ENCODE data around the gene NKX3-2.

DNA sequence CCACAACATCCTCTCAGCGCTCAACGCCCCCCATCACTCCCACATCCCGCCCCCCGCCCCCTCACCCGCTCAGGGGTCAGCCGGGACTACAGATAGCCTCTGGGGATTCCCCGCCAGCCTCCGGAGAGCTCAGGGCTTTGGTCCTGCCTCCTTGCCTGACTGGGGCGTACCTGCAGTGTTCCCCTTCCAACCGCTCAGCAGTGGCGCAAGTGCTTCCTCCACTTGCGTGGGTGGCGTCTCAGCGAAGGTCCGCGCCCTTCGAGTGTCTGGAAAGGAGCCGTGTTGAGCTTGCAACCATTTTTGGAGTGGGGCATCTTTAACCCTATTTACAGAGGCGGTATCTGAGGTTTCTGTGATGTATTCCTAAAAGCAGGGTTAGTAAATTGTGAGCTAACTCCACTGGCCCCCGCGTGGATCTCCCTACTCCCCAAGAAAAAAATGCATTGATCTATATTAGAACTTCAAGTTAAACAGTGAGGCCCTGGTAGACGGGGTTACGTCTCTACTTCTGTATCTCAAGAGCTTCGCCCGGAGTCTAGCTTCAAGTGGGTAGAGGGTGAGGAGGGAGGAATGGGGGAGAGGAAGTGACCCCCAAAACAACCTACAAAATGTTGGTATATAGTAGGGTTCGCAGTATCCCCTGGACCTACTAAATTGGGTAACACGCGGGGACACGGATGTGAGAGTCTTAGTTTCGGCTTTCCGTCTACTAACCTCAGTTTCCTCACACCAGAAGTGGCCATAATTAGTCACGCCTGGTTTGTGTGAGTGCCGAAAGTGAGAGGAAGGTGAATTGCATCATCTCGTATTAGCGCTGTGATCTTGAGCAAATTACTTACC is 16.1 kb downstream of the NKX3-2 start:
- peak; percentile 22 for TF ChIP-seq EZH2 (IDR thresholded peaks at IDR 0.05; ENCODE audit: insufficient read depth, low read length)
- TF ChIP-seq, protein P1, sequence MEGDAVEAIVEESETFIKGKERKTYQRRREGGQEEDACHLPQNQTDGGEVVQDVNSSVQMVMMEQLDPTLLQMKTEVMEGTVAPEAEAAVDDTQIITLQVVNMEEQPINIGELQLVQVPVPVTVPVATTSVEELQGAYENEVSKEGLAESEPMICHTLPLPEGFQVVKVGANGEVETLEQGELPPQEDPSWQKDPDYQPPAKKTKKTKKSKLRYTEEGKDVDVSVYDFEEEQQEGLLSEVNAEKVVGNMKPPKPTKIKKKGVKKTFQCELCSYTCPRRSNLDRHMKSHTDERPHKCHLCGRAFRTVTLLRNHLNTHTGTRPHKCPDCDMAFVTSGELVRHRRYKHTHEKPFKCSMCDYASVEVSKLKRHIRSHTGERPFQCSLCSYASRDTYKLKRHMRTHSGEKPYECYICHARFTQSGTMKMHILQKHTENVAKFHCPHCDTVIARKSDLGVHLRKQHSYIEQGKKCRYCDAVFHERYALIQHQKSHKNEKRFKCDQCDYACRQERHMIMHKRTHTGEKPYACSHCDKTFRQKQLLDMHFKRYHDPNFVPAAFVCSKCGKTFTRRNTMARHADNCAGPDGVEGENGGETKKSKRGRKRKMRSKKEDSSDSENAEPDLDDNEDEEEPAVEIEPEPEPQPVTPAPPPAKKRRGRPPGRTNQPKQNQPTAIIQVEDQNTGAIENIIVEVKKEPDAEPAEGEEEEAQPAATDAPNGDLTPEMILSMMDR (IDR thresholded peaks at IDR 0.05; ENCODE audit: insufficient read depth, low read depth, low read length), result no peak
